Measurements from ENCODE around the gene RPL10A. TPM values are rescaled to one million over a fixed set of nuclear protein-coding genes. Genes with fewer than 3 reads are reported as not detected.

The RPL10A gene
- total and polyA plus RNA-seq, 2 of the 13 experiments (the other 11 are each of a cell fraction or from before 2014, with no cell fraction given) = 1,854 to 2,726 TPM

GRCh38 chr6:35507221-35507620, 39.0 kb downstream of the RPL10A start (continued):
- TF ChIP-seq ZNF609 (CRISPR knock-in tag; IDR thresholded peaks at IDR 0.05; ENCODE audit: borderline replicate concordance) = no peak
- TF ChIP-seq GABPB1 (CRISPR knock-in tag; IDR thresholded peaks at IDR 0.05) = no peak
- no peak for TF ChIP-seq SMAD1 (CRISPR knock-in tag; IDR thresholded peaks at IDR 0.05; ENCODE audit: borderline replicate concordance, low read depth)
- no peak for TF ChIP-seq ZNF607 (CRISPR knock-in tag; IDR thresholded peaks at IDR 0.05; ENCODE audit: borderline replicate concordance)

GRCh38 chr6:35508027-35508426, 39.8 kb downstream of the RPL10A start:
- Histone ChIP-seq H3K36me3 (replicated peaks in 1 of 2; ENCODE audit: control insufficient read depth in 1 of 2, insufficient read depth in 2 of 2, low read length in 2 of 2) (no peaks in the 10 kb centered on the region), H3K9ac (ENCODE audit: insufficient read depth, low read depth, low read length) (no peak overlapping the region), H3K27me3 (ENCODE audit: control insufficient read depth in 1 of 2, insufficient read depth in 2 of 2, low read length in 2 of 2) (peaks cover 11 to 81% of the 10 kb centered on the region in 2 experiments), H3K4me1 (ENCODE audit: insufficient read depth, low read length) (peaks cover 22% of the 10 kb centered on the region), H4K20me1 (ENCODE audit: insufficient read depth, low read length) (no peaks in the 10 kb centered on the region), H3K4me2 (ENCODE audit: low read depth, low read length) (no peak overlapping the region), H3K9me3 (ENCODE audit: low read length) (no peaks in the 10 kb centered on the region), H3K27ac (ENCODE audit: extremely low read length, insufficient read depth, low read length) (no peak overlapping the region), H2AFZ (ENCODE audit: low read length) (no peak overlapping the region), H3K4me3 (replicated peaks in 1 of 3; ENCODE audit: insufficient read depth in 1 of 3, low read depth in 2 of 3, low read length in 3 of 3) (no peak overlapping the region), H3K79me2 (ENCODE audit: insufficient read depth, low read length) (no peaks in the 10 kb centered on the region)
- in situ Hi-C loops (cut with HindIII; ENCODE audit: extremely low pct_ligation_motif_present, low pct_unique_long_range_greater_than_20kb) (no loop called here), intact Hi-C loops (cut with micrococcal nuclease; ENCODE audit: unreplicated experiment) (no loop called here)
- no peak for FAIRE-seq
- no peak for ATAC-seq
- WGBS (ENCODE audit: low lambda C conversion rate) = 20% methylated on average over 2 of the region's 2 CpGs
- CTCF ChIA-PET (ENCODE audit: low intra/inter-chr PET ratio, low total read pairs) = no interaction called here
- BruUV-seq (replicated peaks) = no TSS peak
- DNase-seq (ENCODE audit: low spot score) = no peak
- POLR2A ChIA-PET = no interaction called here
- TF ChIP-seq SRF (IDR thresholded peaks at IDR 0.05; ENCODE audit: low read depth, low read length) (no peak), ZNF615 (CRISPR knock-in tag; IDR thresholded peaks at IDR 0.05; ENCODE audit: borderline replicate concordance) (no peak), MEF2D (CRISPR knock-in tag; IDR thresholded peaks at IDR 0.05) (no peak), ZNF431 (CRISPR knock-in tag; IDR thresholded peaks at IDR 0.05; ENCODE audit: borderline replicate concordance, low read depth) (no peak), ARNTL (CRISPR knock-in tag; IDR thresholded peaks at IDR 0.05) (no peak), HMGXB4 (CRISPR knock-in tag; IDR thresholded peaks at IDR 0.05; ENCODE audit: borderline replicate concordance in 1 of 2, low read depth in 1 of 2) (no peak), ZNF260 (CRISPR knock-in tag; IDR thresholded peaks at IDR 0.05; ENCODE audit: borderline replicate concordance, low read depth) (no peak), RFX5 (IDR thresholded peaks at IDR 0.05; ENCODE audit: low read depth, low read length) (no peak), SUZ12 (IDR thresholded peaks at IDR 0.05; ENCODE audit: low read depth, low read length) (no peak), ZNF512B (CRISPR knock-in tag; IDR thresholded peaks at IDR 0.05; ENCODE audit: borderline replicate concordance) (no peak)
